ENCODE measurements around the gene CACHD1. TPM values are rescaled to one million over a fixed set of nuclear protein-coding genes. Genes with fewer than 3 reads are reported as not detected.
A peak's percentile ranks its signal among the peaks of the same experiment; 100 is the strongest.

The CACHD1 gene
- total RNA-seq (10 to 100 TPM in 2 of 5 donors, 1 to 10 TPM in 3; 1.4 to 22.8 (median 6.7) TPM), polyA plus RNA-seq (1 to 10 TPM; 2.8 to 4.4 (median 3.7) TPM)
- long read RNA-seq, donor 1, result 0 reads
- long read RNA-seq, donor 2, result 0 reads
- long read RNA-seq, donor 3, result 0 reads
- long read RNA-seq, donor 4, result 0 reads
- long read RNA-seq, donor 5, result 0 reads
- long read RNA-seq, donor 6, result 0 reads
- long read RNA-seq, donor 7, result 0 reads
- long read RNA-seq, donor 8, full-length matches to known transcripts, result 1 of 6 reads
- long read RNA-seq, donor 8, partial matches to known transcripts, result 5 of 6 reads
- long read RNA-seq, donor 8, other reads (novel, unspliced or antisense), result 0 of 6 reads
- long read RNA-seq, donor 9, result 0 reads
- long read RNA-seq, donor 10, full-length matches to known transcripts, result 1 of 1 reads
- long read RNA-seq, donor 10, partial matches to known transcripts, result 0 of 1 reads
- long read RNA-seq, donor 10, other reads (novel, unspliced or antisense), result 0 of 1 reads

DNA sequence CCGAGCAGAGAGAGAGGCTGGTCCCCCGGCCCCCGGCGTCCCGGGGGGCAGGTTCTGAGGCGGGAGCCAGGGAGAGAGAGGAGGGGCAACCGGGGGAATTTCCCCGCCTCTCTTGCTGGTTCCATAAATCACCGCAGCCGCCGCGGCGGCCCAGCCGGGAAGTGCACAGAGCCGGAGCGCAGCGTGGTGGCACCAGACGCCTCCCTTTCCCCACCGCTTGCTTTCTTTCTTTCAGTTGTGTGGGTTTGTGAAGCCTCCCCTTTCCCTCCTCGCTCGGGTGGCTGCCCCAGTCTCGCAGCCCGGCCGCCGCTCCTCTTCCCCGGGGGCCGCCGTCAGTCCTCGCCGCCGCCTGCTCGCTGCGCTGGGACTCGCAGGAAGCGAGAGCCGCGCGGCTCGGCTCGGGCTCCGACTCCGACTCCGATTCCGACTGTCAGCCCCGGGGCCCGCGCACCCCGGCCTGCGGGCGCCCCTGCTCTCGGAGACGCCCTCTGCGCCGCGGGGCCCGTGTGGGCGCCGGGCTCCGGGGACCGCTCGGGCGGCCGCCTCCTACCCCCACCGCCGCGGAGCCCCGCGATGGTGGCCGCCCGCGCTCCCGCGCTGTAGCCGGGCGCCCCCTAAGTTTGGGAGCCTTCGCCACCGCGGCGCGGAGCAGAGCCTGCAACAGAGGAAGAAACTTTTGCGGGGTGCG lies at the start of gene CACHD1:
Gene CACHD1 (plus strand): TSS at position 153 of the 688 bp plus-strand sequence. CDS start 616 bp downstream, outside the sequence.
- DNase-seq, result peak; percentile 83 to 96
- Histone ChIP-seq H3K27me3 (peaks cover 0 to 25% (median 0%) of the 10 kb centered on the region in 3 donors), H3K9me3 (no peaks in the 10 kb centered on the region), H3K36me3 (no peaks in the 10 kb centered on the region), H3K4me3 (peak within 1 kb of the TSS; percentile 65 to 88 (median 84)), H3K4me1 (peaks cover 12 to 52% (median 46%) of the 10 kb centered on the region in 4 donors), H3K27ac (peak within 1 kb of the TSS; percentile 81 to 92 (median 91))
- WGBS, 5 donors, result 0 to 2% (median 0%) methylated on average over 17 to 82 of the region's 82 CpGs
- intact Hi-C loops (cut with DNase I; ENCODE audit: low total_unique reads), result loop anchor here (10.0 kb wide), 1 partner anchor 205 kb away; no protein-coding TSS in a partner anchor
- TF ChIP-seq POLR2AphosphoS5 (IDR thresholded peaks at IDR 0.05) (peak; percentile 5 to 79 (median 76)), EP300 (IDR thresholded peaks at IDR 0.05) (no peak), POLR2A (IDR thresholded peaks at IDR 0.05) (no peak)
- TF ChIP-seq, protein P1, sequence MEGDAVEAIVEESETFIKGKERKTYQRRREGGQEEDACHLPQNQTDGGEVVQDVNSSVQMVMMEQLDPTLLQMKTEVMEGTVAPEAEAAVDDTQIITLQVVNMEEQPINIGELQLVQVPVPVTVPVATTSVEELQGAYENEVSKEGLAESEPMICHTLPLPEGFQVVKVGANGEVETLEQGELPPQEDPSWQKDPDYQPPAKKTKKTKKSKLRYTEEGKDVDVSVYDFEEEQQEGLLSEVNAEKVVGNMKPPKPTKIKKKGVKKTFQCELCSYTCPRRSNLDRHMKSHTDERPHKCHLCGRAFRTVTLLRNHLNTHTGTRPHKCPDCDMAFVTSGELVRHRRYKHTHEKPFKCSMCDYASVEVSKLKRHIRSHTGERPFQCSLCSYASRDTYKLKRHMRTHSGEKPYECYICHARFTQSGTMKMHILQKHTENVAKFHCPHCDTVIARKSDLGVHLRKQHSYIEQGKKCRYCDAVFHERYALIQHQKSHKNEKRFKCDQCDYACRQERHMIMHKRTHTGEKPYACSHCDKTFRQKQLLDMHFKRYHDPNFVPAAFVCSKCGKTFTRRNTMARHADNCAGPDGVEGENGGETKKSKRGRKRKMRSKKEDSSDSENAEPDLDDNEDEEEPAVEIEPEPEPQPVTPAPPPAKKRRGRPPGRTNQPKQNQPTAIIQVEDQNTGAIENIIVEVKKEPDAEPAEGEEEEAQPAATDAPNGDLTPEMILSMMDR (IDR thresholded peaks at IDR 0.05), result peak in 3 of 7 experiments; percentile 23 to 58 (median 55)

DNA sequence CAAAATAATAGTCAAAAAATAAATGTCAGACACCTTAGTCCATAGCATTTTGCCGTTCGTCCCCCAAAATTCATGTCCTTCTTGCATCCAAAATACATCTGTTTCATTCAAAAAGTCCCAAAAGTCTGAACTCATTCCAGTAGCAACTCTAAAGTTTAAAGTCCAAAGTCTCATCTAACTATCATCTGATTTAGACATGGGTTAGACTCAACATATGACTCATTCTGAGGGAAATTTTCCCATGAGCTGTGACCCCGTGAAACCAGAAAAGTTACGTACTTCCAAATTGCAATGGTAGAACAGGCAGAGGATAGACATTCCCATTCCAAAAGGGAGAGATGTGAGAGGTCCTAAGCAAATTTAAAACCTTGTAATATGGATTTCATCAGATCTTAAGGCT lies 48.6 kb upstream of the CACHD1 start:
- no peak for DNase-seq
- Histone ChIP-seq H3K27ac (no peak overlapping the region), H3K4me3 (no peak overlapping the region), H3K27me3 (no peaks in the 10 kb centered on the region), H3K9me3 (no peaks in the 10 kb centered on the region), H3K4me1 (no peaks in the 10 kb centered on the region), H3K36me3 (no peaks in the 10 kb centered on the region)
- intact Hi-C loops (cut with DNase I; ENCODE audit: low total_unique reads), result no loop called here
- 69 to 89% (median 83%) methylated on average over 4 of the region's 4 CpGs for WGBS, 5 donors
- TF ChIP-seq POLR2A (IDR thresholded peaks at IDR 0.05) (no peak), POLR2AphosphoS5 (IDR thresholded peaks at IDR 0.05) (peak in 1 of 3 donors; percentile 4)

DNA sequence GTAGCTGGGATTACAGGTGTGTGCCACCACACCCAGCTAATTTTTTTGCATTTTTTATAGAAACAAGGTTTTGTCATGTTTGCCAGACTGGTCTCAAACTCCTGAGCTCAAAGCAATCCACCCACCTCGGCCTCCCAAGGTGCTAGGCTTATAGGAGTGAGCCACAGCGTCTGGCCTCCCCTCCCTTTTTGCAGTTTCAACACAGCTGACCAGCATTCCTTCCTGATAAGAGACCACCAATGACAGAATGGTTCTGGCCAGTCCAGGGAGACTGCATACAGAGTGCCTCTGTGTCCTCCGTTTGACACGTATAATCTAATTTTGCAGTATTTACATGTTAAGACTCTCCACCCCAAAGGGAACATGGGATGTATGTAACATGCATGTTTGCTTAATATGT lies 46.4 kb upstream of the CACHD1 start:
- Histone ChIP-seq H3K27me3 (no peaks in the 10 kb centered on the region), H3K4me3 (no peak overlapping the region), H3K4me1 (peaks cover 0 to 8% (median 0%) of the 10 kb centered on the region in 4 donors), H3K36me3 (no peaks in the 10 kb centered on the region), H3K27ac (no peak overlapping the region), H3K9me3 (no peaks in the 10 kb centered on the region)
- TF ChIP-seq POLR2A (IDR thresholded peaks at IDR 0.05) (no peak), EP300 (IDR thresholded peaks at IDR 0.05) (no peak), POLR2AphosphoS5 (IDR thresholded peaks at IDR 0.05) (no peak)
- TF ChIP-seq, protein P1 (IDR thresholded peaks at IDR 0.05), result no peak
- DNase-seq, result no peak
- 75 to 89% (median 81%) methylated on average over 4 of the region's 4 CpGs for WGBS, 5 donors
- intact Hi-C loops (cut with DNase I; ENCODE audit: low total_unique reads), result no loop called here

DNA sequence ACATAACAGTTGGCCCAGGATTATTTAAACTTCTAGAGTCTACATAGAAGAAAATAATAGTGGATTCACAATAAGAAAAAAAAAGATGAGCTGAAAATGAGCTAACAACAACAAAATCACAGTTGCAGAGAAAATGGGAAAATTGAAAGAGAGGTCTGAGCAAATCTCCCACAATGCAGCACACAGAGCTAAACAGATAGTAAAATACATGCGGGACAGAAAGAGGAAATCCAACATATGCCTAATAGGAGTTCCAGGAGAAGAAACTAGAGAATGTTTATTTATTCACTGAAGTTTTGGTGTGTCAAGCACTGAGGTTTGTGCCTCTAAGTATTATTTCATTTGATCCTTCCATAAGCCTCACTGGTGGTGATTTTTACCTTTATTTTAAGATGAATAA lies 45.5 kb upstream of the CACHD1 start:
- H3K4me1 ChIP-seq, result peaks cover 0 to 8% (median 0%) of the 10 kb centered on the region in 4 donors
- no peak for DNase-seq
- 83 to 98% (median 95%) methylated on average over 1 of the region's 1 CpG for WGBS, 5 donors
- no peak overlapping the region for H3K4me3 ChIP-seq
- H3K9me3 ChIP-seq, result no peaks in the 10 kb centered on the region
- intact Hi-C loops (cut with DNase I; ENCODE audit: low total_unique reads), result no loop called here
- no peaks in the 10 kb centered on the region for H3K27me3 ChIP-seq
- TF ChIP-seq EP300 (IDR thresholded peaks at IDR 0.05) (no peak), POLR2AphosphoS5 (IDR thresholded peaks at IDR 0.05) (no peak)
- TF ChIP-seq, protein P1 (IDR thresholded peaks at IDR 0.05), result no peak
- H3K27ac ChIP-seq, result no peak overlapping the region
- no peaks in the 10 kb centered on the region for H3K36me3 ChIP-seq
